HG03066 (cell line): ENCODE measurements around the gene ZBTB25.
A peak's percentile ranks its signal among the peaks of the same experiment; 100 is the strongest.

Experiments used
- ATAC-seq: cut with Tn5 transposase; IDR thresholded peaks from one replicate; pipeline ENCODE4 v1.9.1; 2021; ENCODE audit warnings: low read depth; ENCODE audit not compliant: unreplicated experiment

ZBTB25 gene

DNA sequence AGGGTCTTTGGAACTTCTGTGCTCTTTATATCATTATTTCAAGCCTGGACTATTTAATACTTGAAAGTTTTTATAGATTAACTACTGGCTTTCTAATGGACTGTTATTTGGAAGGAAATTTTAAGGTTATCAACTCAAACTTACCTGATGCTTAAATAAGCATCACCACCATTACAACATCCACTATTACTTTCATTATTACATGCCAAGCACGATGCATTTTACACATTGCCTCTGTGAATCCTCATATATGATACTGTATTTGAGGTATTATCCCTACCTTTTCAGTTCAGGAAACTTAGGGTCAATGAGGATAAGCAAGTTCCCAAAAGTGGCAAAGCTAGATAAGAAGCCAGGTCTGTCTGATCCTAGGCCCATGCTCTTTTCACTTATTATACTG lies 13.3 kb upstream of the ZBTB25 start:
- ATAC-seq: no peak

DNA sequence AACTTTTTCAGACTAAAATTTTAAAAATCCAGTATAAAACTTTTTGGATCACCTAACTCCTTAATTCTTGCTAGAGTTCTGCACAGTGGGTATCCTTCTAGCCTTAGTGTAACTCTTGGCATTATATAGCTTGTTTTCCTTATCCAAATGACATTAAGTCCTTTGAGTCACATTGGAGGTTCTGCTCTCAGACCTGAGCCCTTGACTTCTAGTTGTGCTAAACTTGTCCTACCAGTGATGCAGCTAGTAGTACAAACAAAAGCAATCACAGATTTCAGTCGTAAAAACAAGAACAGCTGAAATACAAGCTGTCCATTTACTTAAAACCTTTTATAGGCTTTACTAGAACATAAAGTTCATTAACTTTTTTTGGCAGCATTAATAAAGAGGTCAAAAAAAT lies 11.4 kb upstream of the ZBTB25 start:
- ATAC-seq: no peak

DNA sequence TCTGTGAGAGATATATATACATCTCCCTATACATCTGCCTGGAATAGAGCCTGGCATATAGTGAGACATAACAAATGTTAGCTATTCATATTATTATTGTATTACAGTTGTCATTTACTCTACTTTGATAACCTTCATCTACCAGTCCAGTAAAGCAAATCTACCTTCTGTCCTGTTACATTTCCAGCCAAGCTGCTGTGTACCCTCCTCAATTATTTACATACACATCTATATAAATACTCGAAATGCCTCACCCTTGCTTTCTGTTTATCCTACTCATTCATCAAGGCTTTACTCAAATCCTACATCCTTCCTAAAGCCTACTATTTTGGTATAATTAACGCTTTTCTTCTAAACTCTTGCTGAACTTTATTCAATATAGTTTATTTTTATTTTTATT lies 9.6 kb upstream of the ZBTB25 start:
- ATAC-seq: no peak

DNA sequence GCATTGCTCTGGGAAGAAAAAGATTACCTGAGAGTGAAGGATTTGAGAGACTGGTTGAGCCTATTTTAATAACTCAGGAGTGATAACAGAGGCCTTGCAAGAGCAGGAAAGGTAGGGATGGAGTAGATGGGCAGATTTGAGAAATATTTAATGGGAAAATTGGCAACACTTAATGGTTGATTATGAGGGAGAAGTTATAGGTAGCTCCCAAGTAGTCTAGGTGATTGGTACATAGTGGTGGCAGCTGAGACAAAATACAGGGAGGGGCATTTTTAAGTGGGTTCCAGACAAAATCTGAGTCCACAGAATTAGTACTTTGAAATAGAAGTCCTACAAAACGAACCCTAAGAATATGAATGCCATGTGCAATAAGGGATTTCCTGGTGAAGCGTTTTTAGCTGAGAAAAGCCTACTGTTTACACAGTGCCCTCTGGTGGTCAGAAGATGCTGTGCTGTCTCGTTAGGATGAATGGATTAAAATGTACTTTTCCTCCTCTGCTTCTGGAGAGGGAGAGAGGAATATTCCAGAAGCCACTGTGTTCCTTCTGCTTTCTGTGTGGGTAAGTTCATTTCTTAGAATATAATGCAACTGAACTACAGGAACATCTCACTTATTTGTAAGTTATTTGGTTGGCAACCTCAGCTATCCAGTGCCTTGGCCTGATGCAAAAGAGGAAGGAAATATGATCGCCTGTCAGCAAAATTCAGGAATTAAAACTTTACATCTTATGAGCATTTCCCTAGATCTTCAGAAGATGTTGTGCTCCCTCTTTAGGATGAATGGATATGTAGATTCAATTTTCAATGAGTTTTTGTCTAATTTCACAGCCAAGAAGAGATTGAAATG lies 7.4 kb upstream of the ZBTB25 start:
- no peak for ATAC-seq

DNA sequence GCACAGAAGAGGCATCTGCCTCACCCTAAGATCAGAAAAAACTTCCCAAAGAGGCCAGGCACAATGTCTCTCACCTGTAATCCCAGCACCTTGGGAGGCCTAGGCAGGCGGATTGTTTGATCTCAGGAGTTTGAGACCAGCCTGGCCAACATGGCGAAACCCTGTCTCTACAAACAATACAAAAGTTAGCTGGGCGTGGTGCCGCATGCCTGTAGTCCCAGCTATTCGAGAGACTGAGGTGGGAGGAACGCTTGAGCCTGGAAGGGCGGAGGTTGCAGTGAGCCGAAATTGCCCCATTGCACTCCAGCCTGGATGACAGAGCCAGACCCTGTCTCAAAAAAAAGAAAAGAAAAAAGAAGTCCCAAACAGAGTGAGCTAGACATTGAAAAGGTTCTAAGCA lies 5.4 kb upstream of the ZBTB25 start:
- ATAC-seq: no peak

DNA sequence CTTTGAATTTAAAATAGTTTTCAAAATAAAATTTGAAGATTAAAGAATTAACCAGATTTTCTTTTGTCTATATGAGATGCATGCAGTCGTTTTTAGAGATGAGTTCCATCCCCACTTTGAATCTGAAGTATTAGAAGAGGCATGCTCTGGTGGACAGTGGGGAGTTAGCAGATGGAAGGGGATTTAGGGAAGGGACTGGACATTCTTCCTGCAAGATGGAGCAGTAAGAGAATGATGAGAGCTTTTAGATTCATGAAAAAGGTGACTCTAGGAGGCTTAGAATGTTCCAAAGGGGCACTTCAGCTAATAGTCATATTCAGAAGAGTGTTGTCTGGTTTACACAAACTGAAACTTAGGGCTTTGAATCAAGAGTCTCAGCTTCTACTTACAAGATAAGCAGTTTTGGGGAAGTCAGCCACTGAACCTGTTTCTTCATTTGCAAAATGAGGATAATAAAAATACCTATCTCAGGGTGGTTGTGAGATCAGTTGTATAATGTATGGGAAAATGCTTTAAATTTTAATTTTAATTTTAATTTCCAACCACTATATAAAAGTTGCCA lies 4.7 kb upstream of the ZBTB25 start:
- no peak for ATAC-seq

DNA sequence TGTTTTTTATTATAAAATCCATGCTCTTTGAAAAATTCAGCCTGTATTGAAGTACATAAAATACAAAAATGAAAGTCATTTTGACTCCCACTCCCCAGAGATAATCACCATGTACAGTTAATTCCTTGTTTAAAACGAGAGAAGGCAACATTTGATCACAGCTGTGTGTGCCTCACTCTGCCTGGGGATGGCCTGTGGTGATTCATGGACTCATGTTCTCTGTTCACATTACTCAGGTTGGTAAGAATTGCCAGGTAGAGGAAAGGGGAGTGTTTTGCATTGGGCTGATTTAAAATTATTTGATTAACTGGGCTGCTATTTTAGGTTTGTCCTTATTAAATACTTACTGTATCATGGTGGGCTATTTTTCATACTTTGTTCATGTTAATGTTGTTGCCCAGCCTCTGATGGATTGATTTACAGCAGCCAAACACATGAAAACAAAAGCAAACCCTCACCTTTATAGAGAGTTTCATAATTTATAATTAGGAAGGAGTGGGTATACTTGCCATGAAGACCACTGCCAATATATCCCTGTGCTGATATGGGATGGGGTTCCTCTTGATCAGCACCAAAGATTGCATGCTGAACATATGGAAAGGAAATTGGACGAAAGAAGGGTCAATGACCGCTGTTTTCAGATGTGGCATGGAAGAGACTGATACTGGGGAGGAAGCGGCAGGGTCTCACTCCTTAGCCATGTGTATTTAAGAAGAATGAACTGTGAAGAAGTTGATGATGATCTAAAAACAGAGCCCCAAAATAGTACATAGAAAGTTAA lies 3.9 kb upstream of the ZBTB25 start:
- ATAC-seq: no peak

DNA sequence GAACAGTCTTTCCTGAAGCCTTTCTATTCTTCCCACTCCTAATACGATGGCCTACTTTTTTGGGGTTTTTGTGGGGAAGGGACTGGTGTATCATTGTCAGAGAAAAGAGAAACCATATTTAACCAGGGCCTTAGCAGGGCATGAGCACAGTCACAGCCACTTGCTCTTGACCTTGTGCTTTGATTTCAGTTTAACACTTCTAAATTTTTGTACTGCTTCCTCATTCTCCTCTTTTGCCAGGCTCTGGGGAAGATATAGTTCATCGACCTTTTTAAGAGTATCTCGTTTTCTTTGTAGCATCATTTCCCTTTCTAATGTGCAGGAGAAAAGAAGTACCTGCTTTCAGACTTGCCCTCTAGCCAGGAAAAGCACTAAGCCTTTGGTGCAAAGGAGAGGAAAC lies 3.1 kb upstream of the ZBTB25 start:
- no peak for ATAC-seq

DNA sequence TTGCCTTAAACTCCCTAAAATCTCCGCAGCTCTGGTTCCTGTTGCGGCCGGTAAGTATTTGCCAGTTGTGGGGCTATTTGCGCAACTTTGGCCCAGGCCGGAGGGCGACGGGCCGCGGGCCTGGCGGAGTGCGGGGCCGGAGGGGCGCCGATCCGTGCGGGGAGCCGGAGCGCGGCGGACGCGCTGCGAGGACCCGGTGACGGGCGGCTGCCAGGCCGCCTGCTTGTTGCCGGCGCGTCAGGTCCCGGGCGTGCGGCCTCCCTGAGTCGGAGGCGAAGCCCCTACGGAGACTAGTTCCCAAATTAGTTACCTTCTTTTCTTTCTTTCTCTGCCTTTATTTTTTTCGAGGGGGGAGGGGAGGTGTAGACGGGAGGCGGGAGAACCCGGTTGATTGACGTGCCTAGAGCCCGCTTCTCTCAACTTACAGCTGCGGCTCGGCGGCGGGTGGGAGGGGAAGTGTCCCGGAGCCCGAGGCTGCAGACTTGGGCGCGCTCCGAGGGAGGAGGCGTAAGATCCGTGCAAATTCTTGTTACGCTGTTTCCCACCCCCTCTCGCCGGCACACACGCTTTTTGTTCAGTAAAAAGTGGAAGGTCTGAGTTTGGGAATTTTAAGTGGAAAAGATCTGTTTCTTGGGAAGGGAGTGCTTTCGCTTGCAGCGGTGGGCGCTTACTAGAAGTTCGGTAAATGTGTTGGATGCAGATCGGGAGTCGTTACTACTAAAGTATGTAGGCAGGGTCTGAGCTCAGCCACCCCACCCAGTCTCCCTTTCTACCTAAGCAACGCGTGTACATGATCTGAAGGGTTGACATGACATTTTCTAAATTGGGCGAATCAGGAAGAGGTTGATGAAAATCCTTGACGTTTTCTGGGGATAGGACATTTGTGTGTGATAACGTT lies 1.5 kb upstream of the ZBTB25 start:
- ATAC-seq: peak; percentile 24

DNA sequence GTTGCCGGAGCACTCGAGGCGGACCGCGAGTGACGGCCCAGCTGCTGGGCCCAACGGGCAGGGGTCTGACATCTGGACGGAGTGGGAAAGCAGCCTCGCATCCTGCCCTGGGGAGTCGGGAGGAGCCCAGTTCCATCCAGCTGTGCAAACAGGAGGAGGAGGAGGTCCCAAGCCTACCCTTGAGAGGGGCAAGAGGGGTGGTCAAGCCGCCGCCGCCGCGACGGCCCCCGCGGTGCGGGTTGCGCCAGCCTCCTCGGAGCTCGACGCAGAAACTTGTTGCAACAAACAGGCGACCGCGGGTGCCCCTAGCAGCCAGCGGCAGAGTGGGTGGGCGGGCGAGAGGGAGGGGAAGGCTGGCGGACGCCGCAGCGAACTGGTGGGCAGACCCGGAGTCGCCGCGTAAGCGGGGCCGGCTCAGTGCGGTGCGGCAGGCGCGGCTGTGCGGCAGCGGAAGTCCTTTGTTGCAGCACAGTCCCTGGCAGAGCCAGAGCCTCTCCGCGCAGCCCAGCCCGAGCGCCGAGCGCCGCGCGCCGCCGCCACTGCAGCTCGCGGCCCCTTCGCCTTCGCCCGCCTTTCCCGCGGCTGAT lies 765 bp upstream of the ZBTB25 start, which contains the start of gene ZBTB1:
Gene ZBTB1, plus strand, starts transcription at position 461 of the 587 bp plus-strand sequence. CDS start 16,735 bp downstream, outside the sequence.
- peak; percentile 17 for ATAC-seq

DNA sequence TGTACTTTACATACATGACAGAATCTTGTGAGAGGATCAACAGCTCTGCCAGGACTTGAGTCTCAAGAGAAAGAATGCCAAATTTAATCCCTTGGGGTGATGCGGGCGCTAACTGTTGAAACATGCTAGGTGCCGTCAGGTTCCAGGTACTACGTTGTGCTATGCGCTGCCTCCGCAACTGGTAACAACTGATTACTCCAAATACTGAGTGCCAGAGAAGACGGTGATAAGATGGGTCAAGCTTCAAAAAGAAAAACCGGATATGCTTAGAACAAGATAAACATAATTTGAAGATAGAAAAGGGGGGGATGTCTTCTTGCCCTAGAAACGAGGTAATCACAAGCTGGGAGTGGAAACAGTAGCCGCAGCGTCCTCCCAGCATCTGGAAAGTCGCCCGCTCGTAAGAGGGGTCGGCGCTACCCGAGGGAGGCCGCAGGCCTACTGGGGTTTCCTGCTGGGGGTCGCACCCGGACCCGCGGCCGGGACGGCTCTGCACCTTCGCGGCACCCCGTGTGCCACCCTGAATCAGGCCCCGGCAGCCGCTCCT lies 678 bp downstream of the ZBTB25 start:
- ATAC-seq: no peak

DNA sequence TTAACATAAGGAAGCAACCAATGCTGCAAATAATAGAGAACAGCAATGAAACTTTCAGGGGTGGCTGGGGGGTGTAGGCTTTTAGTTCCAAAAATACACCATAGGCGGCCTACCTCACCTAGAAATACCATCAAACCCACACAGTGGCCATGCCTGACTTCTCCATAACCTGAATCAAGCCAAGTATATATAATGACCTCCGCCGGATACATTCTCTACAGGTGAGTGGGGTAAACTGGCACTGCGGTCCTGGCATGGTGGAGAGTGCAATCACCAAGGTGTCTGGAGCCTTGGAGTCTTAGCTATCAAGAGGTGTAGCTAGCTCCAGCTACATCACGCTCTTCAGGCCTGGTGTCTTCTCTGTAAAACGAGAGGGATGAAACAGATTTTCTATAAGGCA lies 1.2 kb downstream of the ZBTB25 start:
- ATAC-seq: no peak

DNA sequence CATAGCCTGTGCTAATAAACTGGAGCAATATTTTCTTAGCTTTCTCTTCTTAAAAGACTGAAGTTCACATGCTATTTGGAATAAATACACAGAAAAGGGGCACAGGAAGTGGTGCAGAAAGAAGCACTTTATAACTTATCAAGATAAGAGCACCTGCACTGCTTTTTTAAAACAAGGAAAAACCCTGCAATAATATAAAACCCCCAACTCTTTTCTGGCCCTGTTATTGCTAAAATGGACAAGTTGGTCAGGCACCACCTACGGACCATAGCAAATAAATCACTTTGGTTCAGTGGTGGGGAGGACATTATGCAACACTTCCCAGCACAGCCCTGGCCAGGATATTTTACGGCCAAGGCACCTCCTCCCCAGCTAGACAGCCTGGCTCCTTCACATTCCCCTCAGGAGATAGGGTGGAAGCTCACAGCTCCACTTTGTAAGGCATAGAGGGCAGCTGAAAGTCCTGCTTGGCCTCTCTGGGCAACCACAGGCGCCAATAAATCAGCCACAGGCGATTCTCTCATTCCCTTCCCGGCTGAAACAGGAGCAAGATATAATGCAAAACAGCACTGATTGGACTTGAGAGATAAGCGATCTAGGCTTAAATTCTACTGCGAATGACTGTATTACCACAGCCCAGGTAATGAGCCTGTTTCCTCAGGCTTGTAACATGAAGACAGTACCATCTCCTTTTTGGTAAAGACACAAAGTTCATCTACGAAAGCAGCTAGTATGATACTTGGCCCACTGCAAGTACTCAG lies 2.0 kb downstream of the ZBTB25 start:
- ATAC-seq: no peak

DNA sequence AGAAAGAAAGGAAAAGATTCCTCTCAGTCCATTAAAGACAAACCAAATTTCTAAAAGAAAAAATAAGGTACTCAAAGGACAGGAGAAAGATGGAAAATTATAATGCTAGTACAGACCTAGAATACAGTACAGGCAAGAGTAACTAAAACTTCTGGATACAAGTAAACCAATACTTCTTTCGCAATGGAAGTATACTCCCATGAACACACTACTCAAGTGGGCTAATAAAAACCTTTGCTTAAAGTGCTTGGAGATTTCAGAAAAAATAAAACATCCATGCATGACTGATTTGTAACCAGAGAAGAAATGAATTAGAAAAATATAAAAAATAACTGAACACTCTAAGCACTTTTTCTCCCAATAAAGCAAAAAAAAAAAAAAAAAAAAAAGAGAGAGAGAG lies 3.5 kb downstream of the ZBTB25 start:
- no peak for ATAC-seq

DNA sequence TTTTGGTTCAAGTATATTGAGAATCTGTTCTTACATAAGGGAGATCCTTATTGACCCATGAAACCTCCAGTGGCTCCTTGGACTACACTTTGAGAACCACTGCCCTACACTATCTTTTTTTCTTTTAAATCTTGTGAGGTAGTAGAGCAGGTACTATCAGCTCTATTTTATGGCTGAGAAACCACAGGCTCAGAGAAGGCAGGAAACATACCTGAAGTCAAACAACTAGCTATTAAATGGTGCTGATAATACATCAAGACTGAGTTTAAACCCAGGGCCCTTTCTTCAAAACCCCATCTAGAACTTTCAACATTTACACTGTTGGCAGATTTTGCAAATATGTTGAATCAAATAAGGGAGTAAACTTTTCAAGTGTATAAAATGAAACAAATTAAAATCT lies 6.9 kb downstream of the ZBTB25 start:
- ATAC-seq: no peak

DNA sequence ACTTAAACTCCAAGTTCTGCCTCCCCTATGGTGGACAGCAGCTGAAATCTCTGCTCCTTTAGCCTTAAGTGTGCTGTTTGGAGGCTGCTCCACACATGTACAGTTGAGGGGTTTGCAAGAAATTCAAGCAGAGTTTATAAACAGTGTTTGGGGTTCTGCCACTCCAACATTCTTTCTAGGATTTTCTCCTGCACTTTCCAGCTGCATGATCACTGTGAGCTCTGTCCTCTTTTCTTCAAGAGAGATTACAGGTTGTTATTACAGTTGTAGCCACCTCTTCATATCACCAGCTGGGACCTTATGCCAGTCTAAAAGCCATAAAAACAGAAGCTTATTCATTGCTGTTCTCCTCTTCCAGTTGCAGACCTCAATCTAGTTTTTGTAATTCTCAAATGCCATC lies 8.4 kb downstream of the ZBTB25 start:
- no peak for ATAC-seq

DNA sequence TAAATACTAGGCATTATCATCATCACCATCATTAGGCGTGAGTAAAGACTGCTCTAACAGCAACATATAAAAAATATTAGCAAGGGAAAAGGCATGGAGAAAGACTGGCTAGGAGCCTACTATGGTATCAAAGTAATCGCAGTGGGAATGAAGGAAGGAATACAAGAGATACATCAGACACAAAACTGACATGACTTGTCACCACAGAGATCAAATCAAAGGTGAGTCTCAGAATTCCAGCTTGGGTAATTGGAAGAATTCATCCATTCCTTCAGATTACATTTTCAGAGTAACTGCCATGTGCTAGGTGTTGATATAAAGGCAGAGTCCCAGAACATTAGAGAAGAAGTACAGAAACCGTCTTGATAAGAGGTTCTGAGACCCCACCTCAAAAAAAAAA lies 10.2 kb downstream of the ZBTB25 start:
- no peak for ATAC-seq

DNA sequence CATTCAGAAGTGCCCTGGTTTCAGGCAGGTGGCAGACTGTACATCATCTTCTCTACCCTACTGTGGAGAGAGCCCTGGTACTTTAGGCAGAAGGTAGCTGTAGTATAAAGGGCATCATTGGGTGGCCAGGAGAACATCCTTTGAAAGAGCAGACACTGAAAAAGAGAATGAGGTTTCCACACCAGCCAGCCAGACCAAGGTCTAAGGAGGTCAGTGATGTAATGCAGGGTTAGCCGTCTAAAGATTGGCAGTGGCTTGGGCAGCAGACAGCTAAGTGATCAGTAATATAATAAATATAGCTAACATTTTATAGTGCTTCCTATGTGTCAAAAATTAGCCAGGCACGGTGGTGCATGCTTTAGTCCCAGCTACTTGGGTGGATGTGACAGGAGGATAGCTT lies 12.0 kb downstream of the ZBTB25 start:
- no peak for ATAC-seq

DNA sequence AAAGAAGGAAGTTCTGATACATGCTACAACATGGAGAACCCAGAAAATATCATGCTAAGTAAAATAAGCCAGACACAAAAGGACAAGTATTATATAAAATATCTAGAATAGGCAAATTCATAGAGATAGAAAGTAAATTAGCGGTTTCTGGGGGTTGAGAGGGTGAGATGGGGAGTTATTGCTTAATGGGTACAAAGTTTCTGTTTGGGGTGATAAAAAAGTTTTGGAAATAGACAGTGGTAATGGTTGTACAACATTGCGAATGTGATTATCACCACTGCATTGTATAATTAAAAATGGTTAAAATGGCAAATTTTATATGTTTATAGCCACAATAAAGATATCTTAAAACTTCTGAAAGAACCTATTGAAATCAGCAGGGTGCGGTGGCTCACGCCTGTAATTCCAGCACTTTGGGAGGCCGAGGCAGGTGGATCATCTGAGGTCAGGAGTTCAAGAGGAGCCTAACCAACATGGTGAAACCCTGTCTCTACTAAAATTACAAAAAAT lies 15.0 kb downstream of the ZBTB25 start:
- no peak for ATAC-seq
